Mesodermal cell (in vitro differentiated cells): ENCODE measurements around the gene CEP112.

Source experiments
- H3K27ac ChIP-seq: 2 replicates; pipeline ENCODE4 v1.7.0; 2013; ENCODE audit warnings: mild to moderate bottlenecking, low read depth, low read length, moderate library complexity; ENCODE audit not compliant: severe bottlenecking
- H3K36me3 ChIP-seq: 2 replicates; pipeline ENCODE4 v1.7.1; 2013; ENCODE audit warnings: mild to moderate bottlenecking, low read length, moderate library complexity; ENCODE audit not compliant: control insufficient read depth, insufficient read depth
- H3K4me1 ChIP-seq: one replicate; pipeline ENCODE4 v1.7.1; 2013; ENCODE audit warnings: mild to moderate bottlenecking, low read length; ENCODE audit not compliant: insufficient read depth, control insufficient read depth, poor library complexity, severe bottlenecking
- H3K4me3 ChIP-seq: 2 replicates; pipeline ENCODE4 v1.7.0; 2013; ENCODE audit warnings: low read length, control low read depth, mild to moderate bottlenecking; ENCODE audit not compliant: insufficient read depth, poor library complexity, severe bottlenecking; ENCODE audit errors: extremely low read depth
- H3K9me3 ChIP-seq: 2 replicates; pipeline ENCODE4 v1.7.1; 2013; ENCODE audit warnings: mild to moderate bottlenecking, low read length, moderate library complexity; ENCODE audit not compliant: control insufficient read depth
- WGBS, 2 experiments: methylation state at CpG; one replicate each; pipeline ENCODE4 v1.1.5; 2013; ENCODE audit warnings: missing lambda C conversion rate in 2 of 2; ENCODE audit not compliant: insufficient coverage in 2 of 2; 5-methylcytosine and 5-hydroxymethylcytosine counted together

Gene CEP112

DNA sequence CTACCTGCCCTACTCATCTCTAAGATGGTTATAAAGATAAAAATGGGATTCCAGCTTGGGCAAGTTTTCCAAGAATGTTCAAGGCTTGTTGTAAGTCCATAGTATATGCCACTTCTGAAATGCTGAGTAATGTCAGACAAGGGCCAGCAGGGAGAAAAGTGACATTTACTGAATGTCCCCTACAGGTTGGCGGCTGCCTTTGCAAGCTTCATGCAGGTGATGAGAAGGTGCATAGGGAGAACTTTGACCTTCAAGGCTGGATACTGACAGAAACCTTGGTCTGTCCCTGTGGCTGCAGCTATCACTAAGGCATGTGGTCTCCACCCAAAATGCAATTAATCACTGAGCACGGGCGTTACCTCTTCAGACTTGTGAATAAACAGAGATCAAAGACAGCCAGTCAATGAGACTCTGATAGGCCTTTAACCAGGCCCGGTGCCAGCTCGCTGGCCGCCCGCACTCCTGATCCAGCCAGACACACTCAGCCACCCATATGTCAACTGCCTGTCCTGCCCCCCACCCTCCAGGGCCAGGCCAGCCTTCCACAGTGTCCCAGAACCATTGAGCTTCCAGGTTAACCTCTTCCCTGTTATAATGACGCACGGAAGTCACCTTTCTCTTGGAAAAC lies 603.6 kb downstream of the CEP112 start:
- 92 to 95% methylated on average over 9 of the region's 9 CpGs for WGBS, 2 experiments
- Histone ChIP-seq H3K9me3 (no peaks in the 10 kb centered on the region), H3K4me1 (no peaks in the 10 kb centered on the region), H3K36me3 (no peaks in the 10 kb centered on the region), H3K27ac (no peak overlapping the region), H3K4me3 (no peak overlapping the region)

GRCh38 chr17:65587534-65588180 lies 604.3 kb downstream of the CEP112 start:
- Histone ChIP-seq H3K4me1 (no peaks in the 10 kb centered on the region), H3K27ac (no peak overlapping the region), H3K9me3 (no peaks in the 10 kb centered on the region), H3K36me3 (no peaks in the 10 kb centered on the region), H3K4me3 (no peak overlapping the region)
- 93% methylated on average over 4 of the region's 10 CpGs; no CpG with 5 or more reads in 1 of the 2 experiments for WGBS, 2 experiments

- 76 to 80% methylated on average over 6 to 7 of the region's 9 CpGs for WGBS, 2 experiments
- Histone ChIP-seq H3K4me3 (no peak overlapping the region), H3K4me1 (no peaks in the 10 kb centered on the region), H3K27ac (no peak overlapping the region), H3K36me3 (no peaks in the 10 kb centered on the region), H3K9me3 (no peaks in the 10 kb centered on the region)
Observed at GRCh38 chr17:65586899-65587298, 605.0 kb downstream of the CEP112 start.
